Activated CD4-positive, alpha-beta T cell treated with anti-CD3 and anti-CD28 coated beads, Interleukin-2, amount 50 U/mL, for 1 hour (primary cell): ENCODE data around the gene GNG12.

ENCODE experiments used
- DNase-seq: peaks from one replicate; pipeline ENCODE4 v3.0.0-alpha.2; 2020

The GNG12 gene

DNA sequence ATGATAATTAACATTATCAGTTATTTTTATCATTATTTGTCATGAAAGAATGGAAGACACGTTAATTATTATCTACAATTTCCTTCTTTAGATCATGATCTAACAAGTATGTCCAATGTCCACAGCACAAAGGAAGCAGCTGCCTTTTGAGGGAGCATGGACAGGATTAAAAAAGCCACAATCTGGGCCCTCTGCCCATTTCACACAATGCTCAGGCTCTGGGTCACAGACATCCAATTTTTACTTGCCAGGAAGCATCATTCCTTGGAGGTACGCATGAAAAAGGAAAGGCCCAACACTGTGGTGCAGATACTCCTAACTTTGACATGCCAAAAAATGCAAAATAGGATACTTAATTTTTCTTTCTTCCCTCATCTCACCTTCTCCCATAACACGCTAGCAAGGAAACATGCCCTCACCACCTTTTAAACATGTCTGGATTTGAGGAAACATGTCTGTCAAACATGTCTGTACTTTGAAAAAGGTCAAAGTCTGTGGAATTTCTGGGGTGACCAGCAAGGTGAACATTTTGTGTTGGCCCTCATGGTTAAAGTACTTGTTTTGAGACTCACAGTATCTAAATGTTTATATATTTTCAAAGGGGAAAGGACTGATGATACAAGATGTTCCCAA lies 108.2 kb downstream of the GNG12 start:
- DNase-seq: no peak

DNA sequence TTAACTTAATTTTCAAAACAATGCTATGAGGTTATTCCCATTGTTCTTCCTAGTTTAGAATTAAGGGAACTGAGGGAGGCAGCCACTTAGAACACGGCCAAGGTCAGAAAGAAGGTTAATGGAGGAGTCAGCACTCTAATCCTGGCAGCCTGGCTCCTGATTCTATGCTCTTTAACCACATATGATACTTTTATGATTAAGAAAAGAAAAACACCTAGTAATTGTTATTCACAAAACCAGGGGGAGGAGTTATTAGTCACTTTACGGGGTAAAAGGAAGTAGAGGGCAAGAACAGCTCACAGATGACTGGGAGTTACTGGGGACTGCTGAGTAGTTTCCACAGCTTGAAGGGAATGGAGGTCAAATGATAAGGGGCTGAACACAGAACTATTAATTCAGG lies 109.6 kb downstream of the GNG12 start:
- DNase-seq: no peak

DNA sequence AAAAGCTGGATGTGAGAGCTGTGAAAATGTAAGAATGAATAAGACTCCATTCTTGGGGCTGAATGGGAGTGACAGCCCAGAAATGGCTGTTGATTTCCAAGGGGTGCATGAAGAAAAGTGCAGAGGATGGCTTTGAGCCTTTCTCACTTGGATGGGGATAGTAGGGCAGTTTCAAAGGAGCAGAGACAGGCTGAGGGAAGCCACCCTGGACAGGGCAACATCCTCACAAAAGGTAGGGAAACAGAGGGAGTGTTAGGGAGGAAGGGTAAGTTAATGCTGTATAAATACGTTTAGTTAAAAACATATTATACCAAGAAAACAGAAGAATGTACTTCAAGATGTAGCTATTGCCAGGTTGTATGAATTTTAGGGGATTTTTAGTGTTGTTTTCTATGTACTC lies 110.1 kb downstream of the GNG12 start:
- no peak for DNase-seq

DNA sequence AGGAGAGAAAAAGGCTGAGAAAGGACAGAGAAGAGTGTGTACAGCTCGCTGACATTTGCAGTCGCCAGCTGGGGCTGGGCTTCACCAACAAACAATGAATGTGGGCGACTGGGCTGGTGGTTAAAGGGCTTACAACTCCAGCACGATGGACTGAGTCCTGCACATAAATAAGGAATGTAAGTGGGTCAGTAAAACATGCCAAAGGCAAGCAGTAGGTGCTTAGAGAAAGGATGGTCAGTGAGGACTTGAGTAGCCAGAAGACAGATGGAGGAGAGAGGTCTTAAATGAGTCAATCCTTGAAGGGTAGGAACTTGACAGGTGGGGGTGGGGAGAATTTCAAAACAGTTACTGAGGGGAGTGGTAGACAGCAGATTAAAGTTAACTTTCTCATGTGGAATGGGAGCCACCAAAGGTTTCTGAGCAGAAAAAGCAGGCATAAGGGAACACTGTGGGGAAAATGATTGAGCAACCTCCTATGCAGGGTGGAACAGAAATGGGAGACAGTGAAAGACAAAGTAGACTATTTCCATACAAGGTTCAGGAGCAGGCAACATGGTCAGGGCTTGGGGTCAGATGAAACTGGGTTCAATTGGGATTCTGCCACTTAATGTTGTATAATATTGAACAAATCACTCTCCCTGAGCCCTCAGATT lies 110.8 kb downstream of the GNG12 start:
- no peak for DNase-seq

DNA sequence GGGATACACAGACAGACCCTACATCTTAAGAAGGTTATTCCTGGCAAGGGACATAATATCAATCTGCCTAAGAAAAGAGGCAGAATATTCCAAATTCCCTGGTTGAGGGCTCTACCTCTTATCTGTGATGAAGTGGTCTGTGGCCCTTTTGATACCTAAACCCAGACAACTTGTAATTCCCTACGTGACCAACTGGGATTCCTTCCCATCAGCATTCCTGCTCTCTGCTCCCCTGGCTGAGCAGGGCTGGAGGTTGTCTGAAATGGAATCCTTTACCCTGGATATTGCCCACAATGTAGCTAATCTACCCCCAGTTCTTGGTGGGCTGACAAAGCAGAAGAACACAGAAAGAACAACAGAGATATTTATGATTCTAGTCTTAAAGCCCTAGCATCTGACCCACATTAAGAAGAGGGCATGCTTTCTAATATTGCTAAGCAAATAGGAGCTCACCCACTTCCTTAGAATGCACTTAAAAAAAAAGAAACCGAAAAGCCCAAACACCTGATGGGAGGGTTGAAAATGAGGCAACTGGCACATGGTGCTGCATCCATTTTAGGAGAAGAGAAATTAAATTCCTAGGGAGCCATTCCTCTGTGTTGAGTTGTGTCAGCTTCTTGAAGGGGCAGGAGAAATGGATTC lies 111.5 kb downstream of the GNG12 start:
- no peak for DNase-seq

DNA sequence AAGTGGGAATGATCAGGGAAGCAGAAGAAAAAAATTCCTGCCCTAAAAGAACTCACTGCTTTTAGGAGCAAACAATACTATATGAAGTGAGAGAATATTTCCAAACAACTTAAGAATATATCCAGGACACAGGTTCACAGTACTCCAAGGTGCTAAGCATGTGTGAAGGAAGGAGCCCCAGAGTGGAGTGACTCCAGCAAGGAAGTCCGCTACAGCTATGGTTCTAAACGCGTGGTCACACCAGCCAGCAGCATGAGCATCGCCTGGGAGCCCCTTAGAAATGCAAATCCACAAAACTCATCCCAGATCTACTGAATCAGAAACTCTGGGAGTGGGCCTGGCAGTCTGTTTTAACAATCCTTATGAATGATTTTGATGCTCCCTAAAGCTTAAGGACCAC lies 112.2 kb downstream of the GNG12 start:
- no peak for DNase-seq

DNA sequence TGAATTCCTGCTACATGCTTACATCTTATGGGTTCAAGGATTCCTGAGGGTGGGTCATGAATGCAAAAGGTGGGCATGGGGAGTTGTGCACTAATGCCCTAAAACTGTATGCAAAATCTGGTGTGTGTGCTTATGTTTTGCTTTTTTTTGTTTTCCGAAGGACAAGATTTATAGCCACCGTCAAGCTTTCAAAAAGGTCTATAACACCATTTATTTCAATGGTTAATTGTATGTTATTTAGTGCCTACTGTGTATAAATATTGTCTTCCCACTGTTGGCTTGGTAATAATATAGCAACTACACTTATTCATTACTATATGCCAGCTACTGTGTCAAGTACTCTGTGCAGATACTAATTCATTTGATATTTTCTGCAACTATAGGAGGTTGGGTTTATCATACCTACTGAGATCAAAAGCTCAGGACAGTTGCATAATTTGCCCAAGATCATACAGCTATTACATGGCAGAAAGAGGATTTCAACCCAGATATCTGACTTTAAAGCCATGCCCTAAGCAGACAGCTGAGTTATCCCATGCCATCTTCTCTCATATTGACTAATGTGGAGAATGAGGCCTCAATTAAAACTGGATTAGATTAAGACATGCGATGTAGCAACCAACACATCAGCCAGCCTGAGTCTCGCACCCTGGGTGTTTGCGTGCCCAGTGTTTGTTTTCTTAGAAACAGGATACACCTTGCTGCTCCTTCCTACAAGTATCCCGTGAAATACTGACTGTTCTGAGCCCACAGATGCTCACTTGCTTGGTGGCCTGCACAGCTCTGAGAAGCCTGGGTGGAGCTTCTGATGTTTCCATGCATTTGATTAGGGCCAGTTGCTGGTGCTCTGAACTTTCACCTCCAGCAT lies 113.7 kb downstream of the GNG12 start:
- no peak for DNase-seq

DNA sequence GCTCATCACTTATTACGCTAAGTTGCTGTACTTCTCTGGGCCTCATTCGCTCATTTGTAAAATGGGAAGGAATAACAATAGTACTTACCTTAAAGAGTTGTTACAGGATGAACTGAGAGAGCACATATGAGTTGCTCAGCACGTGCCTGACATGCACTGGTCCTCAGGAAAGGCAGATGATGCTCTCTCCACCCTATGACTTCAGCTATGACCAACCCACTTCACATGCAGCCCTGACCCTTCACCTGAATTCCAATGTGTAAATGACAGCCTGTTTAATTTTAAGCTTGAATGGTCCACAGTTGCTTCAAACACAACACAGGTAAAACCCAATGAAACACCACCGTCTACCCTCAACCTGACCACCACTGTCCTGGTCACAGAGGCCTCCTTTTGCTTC lies 115.4 kb downstream of the GNG12 start:
- DNase-seq: no peak

DNA sequence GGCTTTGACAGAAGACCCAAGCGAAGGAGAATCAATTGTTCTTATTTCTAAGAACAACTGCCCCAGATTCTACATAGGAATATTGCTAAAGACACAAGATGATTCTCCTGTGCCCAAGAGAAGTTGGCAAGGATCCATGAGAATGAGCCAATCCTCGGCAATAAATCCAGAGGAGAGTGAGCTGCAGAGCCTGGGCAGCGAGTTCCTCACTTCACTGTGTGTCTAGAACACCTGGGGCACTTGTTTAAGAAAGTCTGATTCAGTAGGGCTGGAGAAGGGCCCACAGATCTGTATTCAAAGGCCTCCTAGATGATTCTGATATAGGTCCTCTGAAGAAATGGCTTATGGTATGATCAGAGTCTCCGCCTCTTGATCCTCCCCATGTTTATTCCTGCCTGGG lies 116.5 kb downstream of the GNG12 start:
- DNase-seq: no peak

DNA sequence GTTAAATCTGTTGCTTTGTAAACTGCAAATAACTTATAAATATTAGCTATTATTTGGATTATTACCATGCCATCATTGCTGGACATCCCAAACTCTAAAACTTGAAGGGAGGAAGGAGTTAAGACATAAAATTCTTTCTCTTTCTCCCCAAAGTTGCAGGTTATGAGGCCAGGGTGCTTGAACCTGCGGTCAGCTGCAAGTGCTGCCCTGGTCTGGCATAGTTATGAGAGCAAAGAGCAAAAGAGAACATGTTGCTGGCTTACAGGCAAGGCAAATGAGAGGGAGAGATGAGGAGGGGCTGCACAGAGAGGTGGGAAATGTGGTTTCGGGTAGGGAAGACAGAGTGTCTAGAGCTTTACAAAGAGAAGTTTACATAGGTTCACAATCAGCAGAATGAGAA lies 117.4 kb downstream of the GNG12 start:
- DNase-seq: no peak

DNA sequence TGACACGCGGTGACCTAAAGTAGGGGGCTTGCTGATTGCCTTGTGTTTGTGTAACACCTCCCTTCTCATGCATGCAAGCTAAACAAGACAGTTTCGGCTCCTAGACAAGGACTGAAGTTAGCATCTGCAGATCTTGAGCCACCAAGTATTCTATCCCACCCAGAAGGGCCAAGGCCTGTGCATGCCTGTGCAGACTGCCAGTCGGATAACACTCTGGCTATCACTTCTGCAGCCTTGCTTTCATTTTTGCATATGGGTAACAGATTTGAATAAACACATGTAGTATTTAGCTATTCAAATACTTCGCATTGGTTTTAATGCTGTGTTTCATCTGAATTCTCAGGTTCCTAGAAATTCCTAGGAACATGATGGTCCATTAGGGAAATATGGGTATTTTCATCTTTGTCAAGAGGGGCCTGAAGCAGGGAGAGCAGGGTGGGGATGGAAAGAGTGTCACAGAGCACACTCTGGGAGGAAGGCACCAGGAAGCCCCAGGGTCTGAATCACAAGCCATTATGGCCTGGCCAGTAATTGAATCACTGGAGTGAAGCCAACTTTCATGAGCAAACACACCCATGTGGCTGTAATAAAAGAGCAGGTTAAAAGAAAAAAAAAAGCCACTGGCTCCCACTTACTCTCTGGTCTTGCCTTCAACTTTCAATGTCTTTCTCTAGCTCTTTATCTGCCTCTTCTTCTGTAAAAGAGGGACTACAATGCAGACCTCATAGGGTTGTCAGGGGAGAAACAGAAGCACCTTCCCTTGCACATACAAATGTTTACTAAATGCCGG lies 120.0 kb downstream of the GNG12 start:
- no peak for DNase-seq

DNA sequence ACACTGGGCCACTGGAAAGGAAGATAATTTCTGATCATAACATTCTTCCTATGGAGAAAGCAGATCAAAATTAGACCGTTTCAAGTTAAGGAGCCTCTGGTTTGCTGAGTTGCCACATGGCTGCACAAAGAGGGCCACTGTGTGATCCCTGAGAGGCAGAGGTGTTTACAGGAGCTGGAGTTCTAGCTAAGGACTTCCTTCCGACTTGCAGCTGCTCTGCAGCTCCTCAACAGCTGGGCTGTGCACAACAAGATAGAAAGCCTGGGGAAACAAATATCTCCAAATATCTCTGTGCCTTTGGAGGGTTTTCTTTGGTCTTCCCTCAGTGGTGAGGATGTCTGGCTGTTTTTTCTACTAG lies 121.4 kb downstream of the GNG12 start:
- no peak for DNase-seq

DNA sequence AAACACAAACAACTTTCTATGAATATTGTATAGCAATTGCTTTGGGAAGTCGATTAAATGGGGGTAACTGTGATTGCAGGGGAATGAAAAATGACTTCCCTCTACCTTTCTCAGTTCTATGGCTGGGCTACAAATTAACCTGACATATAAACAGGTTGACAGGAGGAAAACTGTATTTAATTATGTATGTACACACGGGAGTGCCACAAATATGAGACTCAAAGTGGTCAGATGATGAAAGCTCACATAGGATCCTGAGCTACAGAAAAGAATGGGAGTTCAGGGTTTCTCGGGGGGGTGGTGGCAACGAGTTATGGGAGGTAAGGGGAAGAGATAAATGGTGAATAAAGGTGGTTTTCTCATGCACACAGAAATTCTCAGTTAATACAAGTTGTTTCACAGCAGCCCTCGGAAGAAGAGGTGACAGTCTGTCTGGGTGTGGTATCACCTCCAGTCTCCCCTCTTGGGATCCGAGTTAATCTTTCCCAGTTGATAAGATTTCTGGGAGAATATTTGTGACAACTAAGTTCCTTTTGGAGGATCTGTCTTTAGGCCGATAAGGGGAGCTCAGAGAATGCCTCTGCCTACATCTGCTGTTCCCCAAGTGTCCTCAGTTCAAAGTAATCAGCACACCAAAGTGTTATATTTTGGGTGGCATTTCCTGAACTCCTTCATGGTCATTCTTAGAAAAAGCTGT lies 122.0 kb downstream of the GNG12 start:
- no peak for DNase-seq

DNA sequence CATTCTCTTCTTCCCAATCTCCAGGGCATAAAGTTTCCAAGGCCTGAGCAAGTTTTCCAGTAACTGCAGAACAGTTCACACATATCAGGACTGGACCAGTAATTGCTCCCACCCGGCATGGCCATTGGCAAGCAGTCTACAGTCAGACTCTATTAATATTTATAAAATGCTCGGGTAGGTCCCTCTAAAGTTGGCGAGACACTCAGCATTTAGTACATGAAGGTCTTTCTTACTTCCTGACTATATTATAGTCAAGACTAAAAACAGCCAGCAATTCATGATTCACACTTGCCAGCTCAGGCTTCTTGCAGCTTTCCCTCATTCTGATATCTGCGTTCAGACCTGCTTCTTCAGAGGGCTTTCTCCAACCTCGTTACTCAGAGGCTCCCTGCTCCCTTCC lies 122.8 kb downstream of the GNG12 start:
- no peak for DNase-seq

DNA sequence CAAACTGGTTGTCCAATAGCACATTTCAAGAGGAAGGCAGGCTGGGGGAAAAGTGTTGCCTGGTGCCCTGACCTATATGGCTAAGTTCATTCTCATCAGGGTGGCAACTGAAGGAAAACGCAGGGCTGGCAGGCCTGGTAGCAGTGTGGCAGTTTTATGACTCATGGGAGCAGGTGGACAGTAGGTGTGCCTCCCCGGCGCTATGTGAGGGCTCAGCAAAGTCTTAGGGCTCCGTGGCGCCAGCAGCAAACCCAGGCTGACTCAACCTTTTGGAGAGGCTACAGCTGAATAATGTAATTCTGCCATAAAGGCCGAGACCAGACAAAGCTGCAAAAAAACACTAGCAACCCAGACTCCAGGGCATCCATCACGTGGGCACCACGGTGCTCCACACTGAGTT lies 124.7 kb downstream of the GNG12 start:
- DNase-seq: no peak

DNA sequence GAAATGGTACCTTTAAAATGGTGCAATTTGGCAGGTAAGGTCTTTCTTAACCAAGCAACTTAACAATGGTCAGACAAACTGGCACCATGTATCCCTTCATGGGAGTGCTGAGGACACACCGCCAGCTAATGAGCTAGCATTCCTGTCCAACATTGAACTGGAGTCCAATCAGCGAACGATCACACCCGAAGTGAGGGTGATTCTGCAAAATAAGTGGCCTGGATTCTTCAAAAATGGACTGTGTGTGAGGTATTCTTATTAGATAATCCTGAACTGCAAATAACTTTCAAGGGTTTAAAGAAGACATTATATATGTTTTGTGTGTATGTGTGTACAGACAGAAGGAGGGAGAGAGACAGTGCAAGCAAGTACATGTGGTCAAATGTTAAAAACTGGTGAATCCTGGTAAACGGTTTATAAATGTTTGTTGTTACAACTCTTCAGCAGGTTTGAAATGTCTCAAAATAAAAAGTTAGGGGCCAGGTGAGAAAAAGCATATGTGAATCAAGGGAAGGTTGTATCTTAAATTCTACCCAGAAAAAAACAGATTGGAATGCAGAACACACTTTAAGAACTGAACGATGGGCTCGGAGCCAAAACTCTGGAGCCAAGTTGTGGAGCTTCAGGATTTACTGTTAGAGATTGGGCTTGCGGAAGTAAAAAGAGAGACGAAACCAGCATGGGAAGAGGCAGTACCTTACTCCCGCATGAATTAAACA lies 127.4 kb downstream of the GNG12 start:
- DNase-seq: no peak

DNA sequence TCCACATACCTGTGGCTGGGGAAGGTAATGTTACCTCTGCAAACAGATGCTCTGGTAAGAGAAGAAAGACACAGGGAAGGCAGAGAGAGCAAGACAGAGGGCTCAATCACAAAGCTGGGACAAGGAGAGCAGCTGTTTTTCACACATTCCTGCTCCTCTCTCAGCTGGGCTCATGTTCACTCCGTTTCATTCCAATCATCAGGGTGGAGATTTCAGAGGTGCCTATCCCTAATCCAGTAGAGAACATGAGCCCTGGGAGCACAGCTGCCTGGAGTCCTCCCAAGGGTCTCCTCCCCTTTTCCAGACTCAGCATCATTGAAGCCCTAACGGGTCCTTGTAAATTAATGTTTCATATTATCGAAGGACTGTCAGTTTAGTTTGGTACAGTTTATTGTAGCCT lies 128.9 kb downstream of the GNG12 start:
- no peak for DNase-seq

DNA sequence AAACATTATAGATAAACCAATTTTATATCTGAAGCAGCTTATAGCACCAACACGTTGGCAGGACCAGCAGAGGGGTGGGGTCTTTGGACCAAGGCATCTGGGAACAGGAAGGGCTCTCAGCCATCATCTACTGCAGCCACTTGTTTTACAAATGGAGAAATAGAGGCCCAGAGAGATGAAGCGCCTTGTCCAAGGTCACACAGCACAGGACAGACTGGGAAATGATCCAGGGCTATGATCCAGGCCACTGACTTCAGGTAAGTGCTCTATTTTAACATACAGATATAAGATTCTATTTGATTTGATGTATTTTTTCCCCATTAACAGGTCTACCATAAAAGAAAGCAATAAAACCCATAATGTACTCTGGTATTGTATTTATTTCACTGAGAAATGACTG lies 131.4 kb downstream of the GNG12 start:
- DNase-seq: no peak

DNA sequence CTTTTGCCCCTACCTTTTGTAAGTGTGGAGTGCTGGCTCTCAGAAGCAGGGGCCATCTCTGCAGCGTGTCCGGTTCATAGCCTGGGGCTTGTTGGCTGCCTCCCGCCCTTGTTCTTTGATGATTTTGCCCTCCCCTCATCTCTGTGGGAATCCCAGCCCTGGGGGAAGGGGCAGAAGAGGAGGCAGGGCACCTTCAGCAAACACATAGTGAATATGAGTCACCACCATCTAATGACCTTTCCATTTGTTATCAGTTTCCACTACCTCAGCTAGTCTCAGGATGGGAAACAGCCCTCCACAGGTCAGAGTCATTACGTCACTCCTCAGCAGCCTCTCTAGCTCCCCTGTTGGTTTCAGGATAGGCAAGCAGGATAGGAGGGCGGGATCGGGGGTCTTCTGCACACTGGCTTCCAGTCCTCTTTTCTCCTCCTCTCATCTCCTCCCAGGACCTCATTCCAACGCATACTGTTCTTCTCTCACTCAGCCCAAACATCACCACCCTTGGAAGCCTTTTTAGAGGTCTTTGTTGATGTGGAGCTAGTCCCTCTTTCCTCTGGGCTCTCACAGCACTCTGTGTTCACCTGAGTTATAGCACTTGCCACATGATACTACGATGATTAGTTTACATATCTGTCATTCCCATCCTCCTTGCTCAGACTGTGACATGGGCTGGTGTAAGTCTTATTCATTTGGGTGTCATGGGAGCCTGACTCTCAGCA lies 132.4 kb downstream of the GNG12 start:
- DNase-seq: no peak

DNA sequence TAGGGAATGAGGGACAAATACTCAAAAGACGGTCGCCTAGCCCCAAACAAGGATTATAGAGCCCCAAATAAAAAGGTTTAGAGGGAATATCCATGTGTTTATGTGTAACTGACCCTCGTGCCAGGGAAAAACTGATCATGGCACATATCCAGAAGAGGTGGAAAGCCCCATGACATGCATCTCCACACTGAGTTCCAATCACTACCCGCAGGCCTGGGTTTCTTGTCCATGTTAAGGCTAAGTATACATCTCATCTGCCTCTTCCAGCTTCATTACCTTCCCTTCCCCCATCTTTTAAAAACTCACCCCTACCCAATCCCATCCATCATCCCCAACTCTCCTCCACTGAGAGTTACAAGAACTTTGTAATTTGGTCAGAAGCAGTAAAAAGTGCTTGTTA lies 133.0 kb downstream of the GNG12 start:
- DNase-seq: no peak

DNA sequence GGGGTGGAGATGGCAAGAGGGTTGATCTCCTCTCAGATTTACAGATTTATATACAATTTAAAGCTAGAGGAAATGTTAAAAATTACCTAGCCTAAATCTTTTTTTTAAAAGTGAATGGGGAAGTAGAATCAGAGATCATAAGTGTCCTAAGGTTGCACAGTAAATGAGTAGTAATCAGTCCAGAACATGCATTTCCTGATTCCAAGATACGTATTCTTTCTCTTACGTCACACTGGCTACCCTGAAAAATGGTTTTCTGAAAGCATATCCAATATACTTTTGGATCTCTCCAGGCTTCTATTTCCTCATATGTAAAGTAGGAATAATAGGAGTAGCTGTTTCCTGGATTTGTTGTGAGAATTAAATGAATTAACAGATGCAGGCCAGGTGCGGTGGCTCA lies 136.6 kb downstream of the GNG12 start:
- no peak for DNase-seq
